MM.1S (cell line): ENCODE measurements around the gene SNAI3.

ENCODE experiments used
- CTCF ChIP-seq: fragments of 300-600 bp; sonication (generic); IDR thresholded peaks from 2 replicates; pipeline ENCODE4 v1.5.1; 2016; ENCODE audit warnings: antibody characterized with exemption, low read length, mixed read lengths
- EZH2phosphoT487 ChIP-seq: fragments of 300-600 bp; sonication (generic); IDR thresholded peaks from 2 replicates; pipeline ENCODE4 v1.6.1; 2018; ENCODE audit warnings: antibody characterized with exemption, low read length

GRCh38 chr16:88631384-88631783 is 54.9 kb downstream of the SNAI3 start:
- TF ChIP-seq CTCF (no peak), EZH2phosphoT487 (no peak)
